Measurements from ENCODE around the gene GPR25. TPM values are rescaled to one million over a fixed set of nuclear protein-coding genes. Genes with fewer than 3 reads are reported as not detected.

The GPR25 gene
- total RNA-seq, 1 donor from 2014 or later = not detected

DNA sequence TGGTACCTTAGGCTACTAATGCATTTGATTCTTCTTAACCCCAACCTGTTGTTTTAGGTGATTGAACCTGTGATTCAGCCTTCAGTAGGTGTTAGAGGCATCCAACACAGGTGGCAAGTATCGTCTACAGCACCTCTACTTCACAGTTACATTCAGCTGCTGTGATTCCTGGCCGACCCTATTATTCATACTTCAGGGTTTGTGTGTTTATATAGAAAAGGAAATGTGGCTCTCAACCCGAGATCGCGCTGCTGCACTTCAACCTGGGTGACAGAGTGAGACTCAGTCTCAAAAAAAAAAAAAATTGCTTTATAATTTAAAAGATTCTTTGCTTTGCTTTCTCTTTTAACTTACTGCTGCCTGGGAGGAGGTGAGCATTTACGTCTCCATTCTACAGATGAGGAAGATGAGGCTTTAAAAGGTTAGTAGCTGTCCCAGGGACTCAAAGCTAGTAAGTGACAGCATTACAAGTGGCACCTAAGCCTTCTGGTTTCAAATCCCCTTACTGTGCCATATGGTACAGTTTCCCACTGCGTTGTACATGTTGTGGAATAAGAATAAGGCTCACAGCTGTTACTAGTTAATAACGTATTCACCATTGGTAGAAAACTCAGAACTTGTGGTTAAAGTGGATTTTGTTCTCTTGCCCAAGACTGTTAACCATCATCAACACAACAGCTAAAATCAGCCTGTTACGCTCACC is 9.9 kb upstream of the GPR25 start:
- Mint-ChIP-seq H3K27me3 (ENCODE audit: unreplicated experiment) (peaks cover 3% of the 10 kb centered on the region), H3K36me3 (ENCODE audit: low read depth, unreplicated experiment) (peaks cover 12% of the 10 kb centered on the region), H3K27ac (ENCODE audit: unreplicated experiment) (no peak overlapping the region), H3K4me3 (ENCODE audit: unreplicated experiment) (no peak overlapping the region), H3K4me1 (ENCODE audit: unreplicated experiment) (no peaks in the 10 kb centered on the region), H3K9me3 (ENCODE audit: unreplicated experiment) (no peaks in the 10 kb centered on the region)
- TF ChIP-seq CTCF (IDR thresholded peaks at IDR 0.05; ENCODE audit: unreplicated experiment) = no peak
- DNase-seq (ENCODE audit: low spot score) = no peak

GRCh38 chr1:200866116-200866515 is 6.7 kb upstream of the GPR25 start:
- Mint-ChIP-seq H3K36me3 (ENCODE audit: low read depth, unreplicated experiment) (peaks cover 12% of the 10 kb centered on the region), H3K27ac (ENCODE audit: unreplicated experiment) (no peak overlapping the region), H3K4me3 (ENCODE audit: unreplicated experiment) (no peak overlapping the region), H3K27me3 (ENCODE audit: unreplicated experiment) (peaks cover 3% of the 10 kb centered on the region), H3K4me1 (ENCODE audit: unreplicated experiment) (no peaks in the 10 kb centered on the region), H3K9me3 (ENCODE audit: unreplicated experiment) (no peaks in the 10 kb centered on the region)
- TF ChIP-seq CTCF (IDR thresholded peaks at IDR 0.05; ENCODE audit: unreplicated experiment) = no peak
- no peak for DNase-seq (ENCODE audit: low spot score)

GRCh38 chr1:200866521-200866920 is 6.3 kb upstream of the GPR25 start:
- H3K9me3 Mint-ChIP-seq (ENCODE audit: unreplicated experiment) = no peaks in the 10 kb centered on the region

GRCh38 chr1:200867018-200867811 is 5.6 kb upstream of the GPR25 start:
- Mint-ChIP-seq H3K36me3 (ENCODE audit: low read depth, unreplicated experiment) (peaks cover 9% of the 10 kb centered on the region), H3K9me3 (ENCODE audit: unreplicated experiment) (no peaks in the 10 kb centered on the region), H3K27ac (ENCODE audit: unreplicated experiment) (no peak overlapping the region), H3K27me3 (ENCODE audit: unreplicated experiment) (peaks cover 5% of the 10 kb centered on the region), H3K4me3 (ENCODE audit: unreplicated experiment) (no peak overlapping the region), H3K4me1 (ENCODE audit: unreplicated experiment) (no peaks in the 10 kb centered on the region)
- no peak for TF ChIP-seq CTCF (IDR thresholded peaks at IDR 0.05; ENCODE audit: unreplicated experiment)
- no peak for DNase-seq (ENCODE audit: low spot score)

More at GRCh38 chr1:200866521-200866920, 6.3 kb upstream of the GPR25 start:
- DNase-seq (ENCODE audit: low spot score) = no peak
- H3K27ac Mint-ChIP-seq (ENCODE audit: unreplicated experiment) = no peak overlapping the region
- peaks cover 5% of the 10 kb centered on the region for H3K27me3 Mint-ChIP-seq (ENCODE audit: unreplicated experiment)
- no peaks in the 10 kb centered on the region for H3K4me1 Mint-ChIP-seq (ENCODE audit: unreplicated experiment)
- TF ChIP-seq CTCF (IDR thresholded peaks at IDR 0.05; ENCODE audit: unreplicated experiment) = no peak
- peaks cover 12% of the 10 kb centered on the region for H3K36me3 Mint-ChIP-seq (ENCODE audit: low read depth, unreplicated experiment)
- no peak overlapping the region for H3K4me3 Mint-ChIP-seq (ENCODE audit: unreplicated experiment)

- no peak for TF ChIP-seq CTCF (IDR thresholded peaks at IDR 0.05; ENCODE audit: unreplicated experiment)
- Mint-ChIP-seq H3K36me3 (ENCODE audit: low read depth, unreplicated experiment) (no peaks in the 10 kb centered on the region), H3K9me3 (ENCODE audit: unreplicated experiment) (no peaks in the 10 kb centered on the region), H3K27ac (ENCODE audit: unreplicated experiment) (no peak overlapping the region), H3K4me1 (ENCODE audit: unreplicated experiment) (no peaks in the 10 kb centered on the region), H3K27me3 (ENCODE audit: unreplicated experiment) (peaks cover 7% of the 10 kb centered on the region), H3K4me3 (ENCODE audit: unreplicated experiment) (no peak overlapping the region)
- DNase-seq (ENCODE audit: low spot score) = no peak
Measured at GRCh38 chr1:200869376-200869752, 3.4 kb upstream of the GPR25 start.

Data from endothelial cell (in vitro differentiated cells).